KMS-11 (cell line): ENCODE measurements around the gene DGKG.

Source experiments
- H2AFZ ChIP-seq: fragments of 200-600 bp; sonication (generic); 2 replicates; pipeline ENCODE4 v1.6.1; 2016; ENCODE audit warnings: antibody characterized with exemption, mixed run types, low read depth
- H3K27ac ChIP-seq: fragments of 200-600 bp; sonication (generic); 2 replicates; pipeline ENCODE4 v1.6.1; 2016; ENCODE audit warnings: mild to moderate bottlenecking, mixed run types
- H3K27me3 ChIP-seq: fragments of 200-600 bp; sonication (generic); 2 replicates; pipeline ENCODE4 v1.6.1; 2017; ENCODE audit warnings: mild to moderate bottlenecking, low read depth, mixed run types, moderate library complexity; ENCODE audit not compliant: insufficient read depth
- H3K36me3 ChIP-seq: fragments of 200-600 bp; sonication (generic); 2 replicates; pipeline ENCODE4 v1.6.1; 2017; ENCODE audit warnings: mild to moderate bottlenecking, mixed run types; ENCODE audit not compliant: insufficient read depth
- H3K4me1 ChIP-seq: fragments of 200-600 bp; sonication (generic); 2 replicates; pipeline ENCODE4 v1.6.1; 2016; ENCODE audit warnings: mild to moderate bottlenecking, low read depth, mixed run types; ENCODE audit not compliant: poor library complexity, severe bottlenecking
- H3K4me2 ChIP-seq: fragments of 200-600 bp; sonication (generic); 2 replicates; pipeline ENCODE4 v1.7.0; 2016; ENCODE audit warnings: mild to moderate bottlenecking, mixed run types
- H3K4me3 ChIP-seq: fragments of 200-600 bp; sonication (generic); IDR thresholded peaks from 2 replicates; pipeline ENCODE4 v1.6.1; 2017; ENCODE audit warnings: low read depth, low read length, mixed read lengths; ENCODE audit not compliant: insufficient read depth
- H3K79me2 ChIP-seq: fragments of 200-600 bp; sonication (generic); 2 replicates; pipeline ENCODE4 v1.6.1; 2016; ENCODE audit warnings: low read depth, mixed run types; ENCODE audit not compliant: insufficient read depth
- H3K9ac ChIP-seq: fragments of 200-600 bp; sonication (generic); 2 replicates; pipeline ENCODE4 v1.6.1; 2016; ENCODE audit warnings: mild to moderate bottlenecking, mixed run types
- H4K20me1 ChIP-seq: fragments of 200-600 bp; sonication (generic); 2 replicates; pipeline ENCODE4 v1.6.1; 2016; ENCODE audit warnings: mild to moderate bottlenecking, mixed run types; ENCODE audit not compliant: insufficient read depth
- CTCF ChIP-seq: fragments of 200-600 bp; sonication (generic); conservative IDR thresholded peaks from 2 replicates; pipeline ENCODE4 v1.6.1; 2017; ENCODE audit warnings: low read depth, mild to moderate bottlenecking, antibody characterized with exemption, low read length, moderate library complexity, mixed read lengths

Gene DGKG

DNA sequence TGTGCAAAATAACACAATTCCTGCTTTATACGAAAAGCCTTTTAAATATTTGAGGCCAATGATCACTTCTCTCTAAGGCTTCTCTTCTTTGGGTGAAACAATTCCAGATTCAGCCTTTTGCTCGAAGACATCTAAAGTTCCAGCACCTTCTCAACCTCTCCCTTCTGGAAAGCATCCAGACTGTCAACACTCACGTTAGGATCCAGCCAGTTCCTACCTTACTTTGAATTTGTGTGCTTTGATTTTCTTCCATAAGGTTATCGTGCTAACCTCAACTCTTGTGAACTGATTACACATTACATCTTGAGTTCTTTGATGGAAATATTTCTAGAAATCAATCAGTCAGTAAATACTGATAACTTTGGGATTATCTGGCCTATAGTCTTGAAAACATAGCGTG is 127.9 kb downstream of the DGKG start:
- Histone ChIP-seq H4K20me1 (no peaks in the 10 kb centered on the region), H3K79me2 (no peaks in the 10 kb centered on the region), H3K9ac (no peak overlapping the region), H3K27me3 (no peaks in the 10 kb centered on the region), H3K4me3 (no peak overlapping the region), H3K4me1 (peaks cover 49% of the 10 kb centered on the region), H2AFZ (no peak overlapping the region), H3K4me2 (peak overlapping the region; percentile 66; the same call in 1 of the 2 replicates), H3K27ac (no peak overlapping the region), H3K36me3 (no peaks in the 10 kb centered on the region)
- TF ChIP-seq CTCF = no peak

- H3K4me1 ChIP-seq = peaks cover 26% of the 10 kb centered on the region
- H3K27ac ChIP-seq = no peak overlapping the region
- no peaks in the 10 kb centered on the region for H3K36me3 ChIP-seq
- H4K20me1 ChIP-seq = no peaks in the 10 kb centered on the region
- no peaks in the 10 kb centered on the region for H3K27me3 ChIP-seq
- H3K4me2 ChIP-seq = peak overlapping the region; percentile 2; the same call in 1 of the 2 replicates
- TF ChIP-seq CTCF = no peak
- no peak overlapping the region for H2AFZ ChIP-seq
- H3K9ac ChIP-seq = no peak overlapping the region
- no peaks in the 10 kb centered on the region for H3K79me2 ChIP-seq
- no peak overlapping the region for H3K4me3 ChIP-seq
Measured at GRCh38 chr3:186226482-186226881, 135.6 kb downstream of the DGKG start.

- TF ChIP-seq CTCF = no peak
- H3K4me3 ChIP-seq = no peak overlapping the region
- no peaks in the 10 kb centered on the region for H3K27me3 ChIP-seq
- peaks cover 26% of the 10 kb centered on the region for H3K4me1 ChIP-seq
- H3K36me3 ChIP-seq = no peaks in the 10 kb centered on the region
- no peak overlapping the region for H3K27ac ChIP-seq
- no peak overlapping the region for H2AFZ ChIP-seq
- H4K20me1 ChIP-seq = no peaks in the 10 kb centered on the region
- H3K79me2 ChIP-seq = no peaks in the 10 kb centered on the region
- no peak overlapping the region for H3K9ac ChIP-seq
- H3K4me2 ChIP-seq = no peak overlapping the region
Measured at GRCh38 chr3:186225603-186226002, 136.4 kb downstream of the DGKG start.

- TF ChIP-seq CTCF = no peak
- Histone ChIP-seq H3K36me3 (no peaks in the 10 kb centered on the region), H3K4me1 (peaks cover 33% of the 10 kb centered on the region), H3K27ac (no peak overlapping the region), H3K4me3 (no peak overlapping the region), H3K9ac (no peak overlapping the region), H4K20me1 (no peaks in the 10 kb centered on the region), H3K79me2 (no peaks in the 10 kb centered on the region), H3K4me2 (no peak overlapping the region), H2AFZ (no peak overlapping the region), H3K27me3 (no peaks in the 10 kb centered on the region)
Measured at GRCh38 chr3:186224041-186224610, 137.9 kb downstream of the DGKG start.
